ENCODE results near the gene STT3B. TPM values are rescaled to one million over a fixed set of nuclear protein-coding genes. Genes with fewer than 3 reads are reported as not detected.

STT3B gene
- total and polyA plus RNA-seq, 3 donors from 2014 or later = 140 to 231 (median 178) TPM

GRCh38 chr3:31576521-31576920 is 43.8 kb downstream of the STT3B start:
- H3K4me3 ChIP-seq = no peak overlapping the region
- no peak overlapping the region for H3K27ac ChIP-seq
- H3K9me3 ChIP-seq = no peaks in the 10 kb centered on the region
- H3K4me1 ChIP-seq = no peaks in the 10 kb centered on the region
- H3K27me3 ChIP-seq = no peaks in the 10 kb centered on the region
- no peak for TF ChIP-seq CTCF (IDR thresholded peaks at IDR 0.05)
- no peak for TF ChIP-seq POLR2A (IDR thresholded peaks at IDR 0.05)
- intact Hi-C loops (cut with DNase I; ENCODE audit: low total_unique reads) = no loop called here
- 82 to 87% methylated on average over 1 of the region's 1 CpG for WGBS, 2 donors
- no peak for DNase-seq
- H3K36me3 ChIP-seq (ENCODE audit: low read depth, missing control alignments) = no peaks in the 10 kb centered on the region

DNA sequence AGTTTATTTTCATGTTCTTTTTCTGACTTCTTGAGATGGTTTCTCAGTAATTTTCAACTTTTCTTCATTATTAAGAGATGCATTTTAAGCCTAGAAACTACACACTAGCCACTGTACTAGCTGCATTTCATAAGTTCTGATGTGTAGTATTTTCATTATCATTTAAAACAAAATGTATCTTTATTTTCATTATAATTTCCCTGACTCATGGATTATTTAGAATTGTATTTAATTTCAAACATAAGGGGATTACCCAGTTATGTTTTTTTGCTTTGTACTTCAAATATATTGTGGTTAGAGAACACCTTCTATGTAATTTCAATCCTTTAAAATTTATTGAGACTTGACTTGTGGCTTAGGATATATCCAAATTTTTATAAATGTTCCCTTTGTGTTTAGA is 44.5 kb downstream of the STT3B start:
- DNase-seq = no peak
- H3K9me3 ChIP-seq = no peaks in the 10 kb centered on the region
- TF ChIP-seq CTCF (IDR thresholded peaks at IDR 0.05) (no peak), POLR2A (IDR thresholded peaks at IDR 0.05) (no peak)
- no peak overlapping the region for H3K4me3 ChIP-seq
- H3K27me3 ChIP-seq = no peaks in the 10 kb centered on the region
- H3K4me1 ChIP-seq = no peaks in the 10 kb centered on the region
- intact Hi-C loops (cut with DNase I; ENCODE audit: low total_unique reads) = no loop called here
- H3K27ac ChIP-seq = no peak overlapping the region
- H3K36me3 ChIP-seq (ENCODE audit: low read depth, missing control alignments) = no peaks in the 10 kb centered on the region

DNA sequence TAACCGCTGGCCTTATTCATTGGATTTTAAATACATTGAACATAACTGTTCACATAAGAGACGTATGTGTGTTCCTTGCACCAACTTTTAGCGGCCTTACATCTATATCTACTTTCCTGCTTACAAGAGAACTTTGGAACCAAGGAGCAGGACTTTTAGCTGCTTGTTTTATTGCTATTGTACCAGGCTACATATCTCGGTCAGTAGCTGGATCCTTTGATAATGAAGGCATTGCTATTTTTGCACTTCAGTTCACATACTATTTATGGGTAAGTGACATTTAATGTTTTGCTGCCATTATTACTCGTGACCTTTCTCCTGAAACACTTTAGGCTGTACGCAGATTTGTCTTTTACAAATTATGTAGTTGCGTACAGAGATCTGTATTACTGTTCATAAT is 47.1 kb downstream of the STT3B start:
- H3K36me3 ChIP-seq (ENCODE audit: low read depth, missing control alignments) = no peaks in the 10 kb centered on the region
- TF ChIP-seq CTCF (IDR thresholded peaks at IDR 0.05) (no peak), POLR2A (IDR thresholded peaks at IDR 0.05) (no peak)
- 93 to 94% methylated on average over 7 of the region's 7 CpGs for WGBS, 2 donors

GRCh38 chr3:31580645-31581044 is 47.9 kb downstream of the STT3B start:
- Histone ChIP-seq H3K4me3 (no peak overlapping the region), H3K9me3 (no peaks in the 10 kb centered on the region), H3K27me3 (no peaks in the 10 kb centered on the region), H3K27ac (no peak overlapping the region), H3K4me1 (no peaks in the 10 kb centered on the region), H3K36me3 (ENCODE audit: low read depth, missing control alignments) (no peaks in the 10 kb centered on the region)
- 75 to 77% methylated on average over 2 of the region's 2 CpGs for WGBS, 2 donors
- TF ChIP-seq POLR2A (IDR thresholded peaks at IDR 0.05) = no peak
- no peak for TF ChIP-seq CTCF (IDR thresholded peaks at IDR 0.05)
- intact Hi-C loops (cut with DNase I; ENCODE audit: low total_unique reads) = no loop called here
- DNase-seq = no peak

More for the DNA sequence above, 47.1 kb downstream of the STT3B start:
- DNase-seq = no peak
- H3K9me3 ChIP-seq = no peaks in the 10 kb centered on the region
- H3K4me3 ChIP-seq = no peak overlapping the region
- intact Hi-C loops (cut with DNase I; ENCODE audit: low total_unique reads) = no loop called here
- no peak overlapping the region for H3K27ac ChIP-seq
- H3K4me1 ChIP-seq = no peaks in the 10 kb centered on the region
- no peaks in the 10 kb centered on the region for H3K27me3 ChIP-seq

GRCh38 chr3:31581660-31582059 is 48.9 kb downstream of the STT3B start:
- intact Hi-C loops (cut with DNase I; ENCODE audit: low total_unique reads) = no loop called here
- TF ChIP-seq POLR2A (IDR thresholded peaks at IDR 0.05) (no peak), CTCF (IDR thresholded peaks at IDR 0.05) (no peak)
- WGBS, 2 donors = 85 to 87% methylated on average over 2 of the region's 2 CpGs

More at GRCh38 chr3:31581660-31582059, 48.9 kb downstream of the STT3B start:
- Histone ChIP-seq H3K27me3 (no peaks in the 10 kb centered on the region), H3K36me3 (ENCODE audit: low read depth, missing control alignments) (no peaks in the 10 kb centered on the region), H3K27ac (no peak overlapping the region), H3K4me3 (no peak overlapping the region), H3K4me1 (no peaks in the 10 kb centered on the region), H3K9me3 (no peaks in the 10 kb centered on the region)
- no peak for DNase-seq
